HEK293T (cell line): ENCODE measurements around the gene RGS7.

Source experiments
- ARNT ChIP-seq: fragments of 450-650 bp; IDR thresholded peaks from 2 replicates; pipeline ENCODE4 v1.6.1; 2017; ENCODE audit warnings: mild to moderate bottlenecking
- FOXA1 ChIP-seq: fragments of 450-650 bp; IDR thresholded peaks from 2 replicates; pipeline ENCODE4 v1.6.1; 2016; ENCODE audit warnings: mild to moderate bottlenecking
- FOXM1 ChIP-seq: fragments of 450-650 bp; IDR thresholded peaks from 2 replicates; pipeline ENCODE4 v1.6.1; 2017; ENCODE audit warnings: mild to moderate bottlenecking, borderline replicate concordance
- L3MBTL2 ChIP-seq: fragments of 450-650 bp; conservative IDR thresholded peaks from 2 replicates; pipeline ENCODE4 v1.6.1; 2016; ENCODE audit warnings: mild to moderate bottlenecking
- LEF1 ChIP-seq: fragments of 450-650 bp; IDR thresholded peaks from 2 replicates; pipeline ENCODE4 v1.6.1; 2017; ENCODE audit warnings: mild to moderate bottlenecking, borderline replicate concordance
- NFRKB ChIP-seq: fragments of 450-650 bp; IDR thresholded peaks from 2 replicates; pipeline ENCODE4 v1.6.1; 2016; ENCODE audit warnings: mild to moderate bottlenecking, moderate library complexity
- SP1 ChIP-seq: fragments of 450-650 bp; IDR thresholded peaks from 2 replicates; pipeline ENCODE4 v1.6.1; 2017
- TARDBP ChIP-seq: fragments of 450-650 bp; IDR thresholded peaks from 2 replicates; pipeline ENCODE4 v1.6.1; 2016
- ZNF384 ChIP-seq: fragments of 450-650 bp; IDR thresholded peaks from 2 replicates; pipeline ENCODE4 v1.6.1; 2016
- TF ChIP-seq, protein P1 (sequence below): fragments of 450-650 bp; IDR thresholded peaks from 2 replicates; pipeline ENCODE4 v1.6.1; 2016

- no peak for TF ChIP-seq LEF1
- no peak for TF ChIP-seq SP1
- no peak for TF ChIP-seq NFRKB
- TF ChIP-seq ZNF384: no peak
- TF ChIP-seq, protein P1, sequence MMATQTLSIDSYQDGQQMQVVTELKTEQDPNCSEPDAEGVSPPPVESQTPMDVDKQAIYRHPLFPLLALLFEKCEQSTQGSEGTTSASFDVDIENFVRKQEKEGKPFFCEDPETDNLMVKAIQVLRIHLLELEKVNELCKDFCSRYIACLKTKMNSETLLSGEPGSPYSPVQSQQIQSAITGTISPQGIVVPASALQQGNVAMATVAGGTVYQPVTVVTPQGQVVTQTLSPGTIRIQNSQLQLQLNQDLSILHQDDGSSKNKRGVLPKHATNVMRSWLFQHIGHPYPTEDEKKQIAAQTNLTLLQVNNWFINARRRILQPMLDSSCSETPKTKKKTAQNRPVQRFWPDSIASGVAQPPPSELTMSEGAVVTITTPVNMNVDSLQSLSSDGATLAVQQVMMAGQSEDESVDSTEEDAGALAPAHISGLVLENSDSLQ: no peak
- TF ChIP-seq L3MBTL2: no peak
- no peak for TF ChIP-seq FOXM1
- TF ChIP-seq FOXA1: no peak
- no peak for TF ChIP-seq ARNT
- TF ChIP-seq TARDBP: no peak
Measured at GRCh38 chr1:241316372-241316771, 40.6 kb downstream of the RGS7 start.
